Measurements from ENCODE around the gene PKMYT1. TPM values are rescaled to one million over a fixed set of nuclear protein-coding genes. Genes with fewer than 3 reads are reported as not detected.

PKMYT1 gene
- polyA plus RNA-seq, 1 donor from 2014 or later = 2.9 TPM

DNA sequence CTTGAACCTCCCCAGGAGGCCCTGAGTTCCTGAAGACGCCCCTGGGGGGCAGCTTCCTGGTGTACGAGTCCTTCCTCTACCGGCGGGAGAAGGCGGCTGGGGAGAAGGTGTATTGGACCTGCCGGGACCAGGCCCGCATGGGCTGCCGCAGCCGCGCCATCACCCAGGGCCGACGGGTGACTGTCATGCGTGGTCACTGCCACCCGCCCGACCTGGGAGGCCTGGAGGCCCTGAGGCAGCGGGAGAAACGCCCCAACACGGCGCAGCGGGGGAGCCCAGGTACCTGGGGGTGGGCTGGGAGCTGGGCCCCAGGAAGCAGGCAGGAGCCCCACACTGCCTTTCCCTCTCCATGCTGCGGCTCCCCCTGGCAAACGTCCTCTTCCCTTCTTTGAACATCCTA is 46.5 kb downstream of the PKMYT1 start:
- Histone ChIP-seq H3K9me2 (ENCODE audit: insufficient read depth, low read length) (no peaks in the 10 kb centered on the region), H3K27me3 (ENCODE audit: insufficient read depth, low read depth, low read length) (no peaks in the 10 kb centered on the region), H3K79me2 (replicated peaks; ENCODE audit: insufficient read depth, low read length) (no peaks in the 10 kb centered on the region), H3K9me3 (ENCODE audit: low read length) (no peaks in the 10 kb centered on the region), H2AFZ (ENCODE audit: low read depth, low read length) (no peak overlapping the region), H3F3A (ENCODE audit: insufficient read depth, low read length, poor library complexity, severe bottlenecking) (no peaks in the 10 kb centered on the region), H4K20me1 (ENCODE audit: insufficient read depth) (no peaks in the 10 kb centered on the region), H3K27ac (ENCODE audit: low read length) (no peak overlapping the region), H3K4me2 (ENCODE audit: low read length) (no peak overlapping the region), H3K9ac (ENCODE audit: low read length) (no peak overlapping the region), H3K4me3 (ENCODE audit: low read length) (no peak overlapping the region), H3K36me3 (ENCODE audit: insufficient read depth, low read length) (no peaks in the 10 kb centered on the region)
- TF ChIP-seq, protein P1, sequence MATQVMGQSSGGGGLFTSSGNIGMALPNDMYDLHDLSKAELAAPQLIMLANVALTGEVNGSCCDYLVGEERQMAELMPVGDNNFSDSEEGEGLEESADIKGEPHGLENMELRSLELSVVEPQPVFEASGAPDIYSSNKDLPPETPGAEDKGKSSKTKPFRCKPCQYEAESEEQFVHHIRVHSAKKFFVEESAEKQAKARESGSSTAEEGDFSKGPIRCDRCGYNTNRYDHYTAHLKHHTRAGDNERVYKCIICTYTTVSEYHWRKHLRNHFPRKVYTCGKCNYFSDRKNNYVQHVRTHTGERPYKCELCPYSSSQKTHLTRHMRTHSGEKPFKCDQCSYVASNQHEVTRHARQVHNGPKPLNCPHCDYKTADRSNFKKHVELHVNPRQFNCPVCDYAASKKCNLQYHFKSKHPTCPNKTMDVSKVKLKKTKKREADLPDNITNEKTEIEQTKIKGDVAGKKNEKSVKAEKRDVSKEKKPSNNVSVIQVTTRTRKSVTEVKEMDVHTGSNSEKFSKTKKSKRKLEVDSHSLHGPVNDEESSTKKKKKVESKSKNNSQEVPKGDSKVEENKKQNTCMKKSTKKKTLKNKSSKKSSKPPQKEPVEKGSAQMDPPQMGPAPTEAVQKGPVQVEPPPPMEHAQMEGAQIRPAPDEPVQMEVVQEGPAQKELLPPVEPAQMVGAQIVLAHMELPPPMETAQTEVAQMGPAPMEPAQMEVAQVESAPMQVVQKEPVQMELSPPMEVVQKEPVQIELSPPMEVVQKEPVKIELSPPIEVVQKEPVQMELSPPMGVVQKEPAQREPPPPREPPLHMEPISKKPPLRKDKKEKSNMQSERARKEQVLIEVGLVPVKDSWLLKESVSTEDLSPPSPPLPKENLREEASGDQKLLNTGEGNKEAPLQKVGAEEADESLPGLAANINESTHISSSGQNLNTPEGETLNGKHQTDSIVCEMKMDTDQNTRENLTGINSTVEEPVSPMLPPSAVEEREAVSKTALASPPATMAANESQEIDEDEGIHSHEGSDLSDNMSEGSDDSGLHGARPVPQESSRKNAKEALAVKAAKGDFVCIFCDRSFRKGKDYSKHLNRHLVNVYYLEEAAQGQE (IDR thresholded peaks at IDR 0.05; ENCODE audit: borderline replicate concordance) = no peak
- TF ChIP-seq POLR2AphosphoS5 (IDR thresholded peaks at IDR 0.05) (no peak), TAF1 (IDR thresholded peaks at IDR 0.05; ENCODE audit: low read depth) (no peak), MXI1 (conservative IDR thresholded peaks at IDR 0.05; ENCODE audit: poor library complexity, severe bottlenecking) (no peak), RAD21 (conservative IDR thresholded peaks at IDR 0.05) (no peak), EZH2 (IDR thresholded peaks at IDR 0.05; ENCODE audit: borderline replicate concordance, insufficient read depth, low read length, poor library complexity, severe bottlenecking) (no peak), SMC3 (conservative IDR thresholded peaks at IDR 0.05; ENCODE audit: poor library complexity) (no peak)
- TF ChIP-seq, protein P2, sequence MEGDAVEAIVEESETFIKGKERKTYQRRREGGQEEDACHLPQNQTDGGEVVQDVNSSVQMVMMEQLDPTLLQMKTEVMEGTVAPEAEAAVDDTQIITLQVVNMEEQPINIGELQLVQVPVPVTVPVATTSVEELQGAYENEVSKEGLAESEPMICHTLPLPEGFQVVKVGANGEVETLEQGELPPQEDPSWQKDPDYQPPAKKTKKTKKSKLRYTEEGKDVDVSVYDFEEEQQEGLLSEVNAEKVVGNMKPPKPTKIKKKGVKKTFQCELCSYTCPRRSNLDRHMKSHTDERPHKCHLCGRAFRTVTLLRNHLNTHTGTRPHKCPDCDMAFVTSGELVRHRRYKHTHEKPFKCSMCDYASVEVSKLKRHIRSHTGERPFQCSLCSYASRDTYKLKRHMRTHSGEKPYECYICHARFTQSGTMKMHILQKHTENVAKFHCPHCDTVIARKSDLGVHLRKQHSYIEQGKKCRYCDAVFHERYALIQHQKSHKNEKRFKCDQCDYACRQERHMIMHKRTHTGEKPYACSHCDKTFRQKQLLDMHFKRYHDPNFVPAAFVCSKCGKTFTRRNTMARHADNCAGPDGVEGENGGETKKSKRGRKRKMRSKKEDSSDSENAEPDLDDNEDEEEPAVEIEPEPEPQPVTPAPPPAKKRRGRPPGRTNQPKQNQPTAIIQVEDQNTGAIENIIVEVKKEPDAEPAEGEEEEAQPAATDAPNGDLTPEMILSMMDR (IDR thresholded peaks at IDR 0.05; ENCODE audit: poor library complexity, severe bottlenecking) = no peak

DNA sequence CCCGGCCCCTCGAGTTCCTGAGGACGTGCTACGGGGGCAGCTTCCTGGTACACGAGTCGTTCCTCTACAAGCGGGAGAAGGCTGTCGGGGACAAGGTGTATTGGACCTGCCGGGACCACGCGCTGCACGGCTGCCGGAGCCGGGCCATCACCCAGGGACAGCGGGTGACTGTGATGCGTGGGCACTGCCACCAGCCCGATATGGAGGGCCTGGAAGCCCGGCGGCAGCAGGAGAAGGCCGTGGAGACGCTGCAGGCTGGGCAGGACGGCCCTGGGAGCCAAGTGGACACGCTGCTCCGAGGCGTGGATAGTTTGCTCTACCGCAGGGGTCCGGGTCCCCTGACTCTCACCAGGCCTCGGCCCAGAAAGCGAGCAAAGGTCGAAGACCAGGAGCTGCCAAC is 47.1 kb downstream of the PKMYT1 start:
- no peaks in the 10 kb centered on the region for H3K36me3 ChIP-seq (ENCODE audit: insufficient read depth, low read length)
- no peaks in the 10 kb centered on the region for H3K9me2 ChIP-seq (ENCODE audit: insufficient read depth, low read length)

More for the DNA sequence above, 47.1 kb downstream of the PKMYT1 start:
- no peak overlapping the region for H3K27ac ChIP-seq (ENCODE audit: low read length)
- H3K79me2 ChIP-seq (replicated peaks; ENCODE audit: insufficient read depth, low read length) = no peaks in the 10 kb centered on the region
- H4K20me1 ChIP-seq (ENCODE audit: insufficient read depth) = no peaks in the 10 kb centered on the region
- H2AFZ ChIP-seq (ENCODE audit: low read depth, low read length) = no peak overlapping the region
- H3K4me3 ChIP-seq (ENCODE audit: low read length) = no peak overlapping the region
- H3F3A ChIP-seq (ENCODE audit: insufficient read depth, low read length, poor library complexity, severe bottlenecking) = no peaks in the 10 kb centered on the region
- no peak overlapping the region for H3K9ac ChIP-seq (ENCODE audit: low read length)
- TF ChIP-seq, protein P1 (IDR thresholded peaks at IDR 0.05; ENCODE audit: borderline replicate concordance) = no peak
- no peak for TF ChIP-seq EP300 (conservative IDR thresholded peaks at IDR 0.05; ENCODE audit: poor library complexity, severe bottlenecking)
- TF ChIP-seq, protein P2 (IDR thresholded peaks at IDR 0.05; ENCODE audit: poor library complexity, severe bottlenecking) = no peak
- TF ChIP-seq POLR2AphosphoS5 (IDR thresholded peaks at IDR 0.05) = no peak
- no peak for TF ChIP-seq SMC3 (conservative IDR thresholded peaks at IDR 0.05; ENCODE audit: poor library complexity)
- no peak for TF ChIP-seq TAF1 (IDR thresholded peaks at IDR 0.05; ENCODE audit: low read depth)
- no peak for TF ChIP-seq EZH2 (IDR thresholded peaks at IDR 0.05; ENCODE audit: borderline replicate concordance, insufficient read depth, low read length, poor library complexity, severe bottlenecking)
- TF ChIP-seq MXI1 (conservative IDR thresholded peaks at IDR 0.05; ENCODE audit: poor library complexity, severe bottlenecking) = no peak
- TF ChIP-seq RAD21 (conservative IDR thresholded peaks at IDR 0.05) = no peak
- H3K4me2 ChIP-seq (ENCODE audit: low read length) = no peak overlapping the region
- H3K9me3 ChIP-seq (ENCODE audit: low read length) = no peaks in the 10 kb centered on the region
- no peaks in the 10 kb centered on the region for H3K27me3 ChIP-seq (ENCODE audit: insufficient read depth, low read depth, low read length)
